ENCODE results near the gene ZSCAN32. TPM values are rescaled to one million over a fixed set of nuclear protein-coding genes. Genes with fewer than 3 reads are reported as not detected.

The ZSCAN32 gene
- 4.2 TPM for total RNA-seq

- Histone ChIP-seq H3K4me1 (peaks cover 3 to 18% of the 10 kb centered on the region in 2 donors), H3K9me3 (peaks cover 19 to 50% of the 10 kb centered on the region in 2 donors), H3K27ac (peak within 1 kb of the TSS; percentile 79 to 91), H3K27me3 (no peaks in the 10 kb centered on the region), H3K4me3 (peak within 1 kb of the TSS; percentile 74 to 95), H3K36me3 (peaks cover 32 to 51% of the 10 kb centered on the region in 2 donors)
- no peak for TF ChIP-seq CTCF (IDR thresholded peaks at IDR 0.05)
- DNase-seq (ENCODE audit: low spot score in 2 of 2) = peak; percentile 96 to 99
- intact Hi-C loops (cut with DNase I) = loop anchor here (1.0 to 2.0 kb wide), 7 partner anchors 42 to 166 kb away; partner anchors contain the start of genes NAA60, TIGD7, ZNF200 and ZNF263
These were observed at the start of gene ZSCAN32, which contains the start of gene ZNF174 for GRCh38 chr16:3400779-3401688. TSS of gene ZSCAN32 (minus strand) at chr16:3401004. CDS start at chr16:3397557, 3,447 bp downstream. TSS of gene ZNF174 (plus strand) at chr16:3401215. CDS start at chr16:3402005, 790 bp downstream.

- Histone ChIP-seq H3K4me3 (peak overlapping the region; percentile 53 to 83), H3K27ac (peak overlapping the region; percentile 73 to 79), H3K9me3 (peaks cover 0 to 5% of the 10 kb centered on the region in 2 donors), H3K4me1 (no peaks in the 10 kb centered on the region), H3K27me3 (no peaks in the 10 kb centered on the region), H3K36me3 (peaks cover 5 to 14% of the 10 kb centered on the region in 2 donors)
- TF ChIP-seq CTCF (IDR thresholded peaks at IDR 0.05) = no peak
- DNase-seq (ENCODE audit: low spot score in 2 of 2) = no peak
- intact Hi-C loops (cut with DNase I) = loop anchor here (5.0 kb wide), 1 partner anchor 162 kb away; the partner anchor contains the start of gene ZNF263
These were observed 43.2 kb upstream of the ZSCAN32 start for GRCh38 chr16:3444032-3444388.

GRCh38 chr16:3443108-3444031 is 42.6 kb upstream of the ZSCAN32 start, which contains the start of the genes NAA60 and ZNF597:
TSS of gene NAA60 (plus strand) at chr16:3443680. CDS start at chr16:3476228, 32,548 bp downstream.
TSS of gene ZNF597 (minus strand) at chr16:3443504. CDS start at chr16:3443153, 351 bp downstream.
- no peaks in the 10 kb centered on the region for H3K4me1 ChIP-seq

GRCh38 chr16:3439637-3440036 is 38.8 kb upstream of the ZSCAN32 start:
- Histone ChIP-seq H3K27ac (no peak overlapping the region), H3K27me3 (no peaks in the 10 kb centered on the region), H3K36me3 (peaks cover 9 to 25% of the 10 kb centered on the region in 2 donors), H3K4me1 (no peaks in the 10 kb centered on the region), H3K4me3 (no peak overlapping the region), H3K9me3 (peaks cover 0 to 6% of the 10 kb centered on the region in 2 donors)
- DNase-seq (ENCODE audit: low spot score in 2 of 2) = no peak
- TF ChIP-seq CTCF (IDR thresholded peaks at IDR 0.05) = no peak
- intact Hi-C loops (cut with DNase I) = loop anchor here (5.0 kb wide), 1 partner anchor 157 kb away; the partner anchor contains the start of gene ZNF263

More at GRCh38 chr16:3443108-3444031, 42.6 kb upstream of the ZSCAN32 start, which contains the start of the genes NAA60 and ZNF597:
- no peaks in the 10 kb centered on the region for H3K27me3 ChIP-seq
- intact Hi-C loops (cut with DNase I) = loop anchor here (1.0 to 5.0 kb wide), 3 partner anchors 15 to 161 kb away; partner anchors contain the start of genes ZNF174, ZNF263 and ZSCAN32
- H3K9me3 ChIP-seq = peaks cover 0 to 6% of the 10 kb centered on the region in 2 donors
- peak within 1 kb of the TSS; percentile 75 to 79 for H3K27ac ChIP-seq
- peak; percentile 38 to 90 for DNase-seq (ENCODE audit: low spot score in 2 of 2)
- peaks cover 5 to 18% of the 10 kb centered on the region in 2 donors for H3K36me3 ChIP-seq
- H3K4me3 ChIP-seq = peak within 1 kb of the TSS; percentile 53 to 83
- TF ChIP-seq CTCF (IDR thresholded peaks at IDR 0.05) = no peak

GRCh38 chr16:3434373-3434772 is 33.6 kb upstream of the ZSCAN32 start:
- Histone ChIP-seq H3K36me3 (peaks cover 4 to 26% of the 10 kb centered on the region in 2 donors), H3K27me3 (no peaks in the 10 kb centered on the region), H3K9me3 (peaks cover 0 to 13% of the 10 kb centered on the region in 2 donors), H3K4me1 (no peaks in the 10 kb centered on the region), H3K27ac (no peak overlapping the region), H3K4me3 (no peak overlapping the region)
- DNase-seq (ENCODE audit: low spot score in 2 of 2) = no peak
- TF ChIP-seq CTCF (IDR thresholded peaks at IDR 0.05) = no peak
- intact Hi-C loops (cut with DNase I) = no loop called here

Measured in ascending aorta (tissue), 2 donors.